CD4-positive, alpha-beta T cell (primary cell): ENCODE data around the gene PLEKHG1. TPM values are rescaled to one million over a fixed set of nuclear protein-coding genes. Genes with fewer than 3 reads are reported as not detected.

Experiments used
- ATAC-seq: fragments of 200-7000 bp; cut with Tn5 transposase; one replicate; pipeline ENCODE4 v1.10.0; 2022; ENCODE audit warnings: mild to moderate bottlenecking; ENCODE audit not compliant: poor library complexity
- CTCF ChIA-PET: fragments of 350-600 bp; sonication (Branson Sonifier 250); formaldehyde crosslinking; loops from one replicate; lab custom pipeline; 2021; ENCODE audit warnings: antibody characterized with exemption, inconsistent platforms; lab: Charles Lee
- POLR2A ChIA-PET: fragments of 350-600 bp; sonication (Branson Sonifier 250); formaldehyde crosslinking; loops from one replicate; lab custom pipeline; 2021; ENCODE audit warnings: antibody characterized with exemption, inconsistent platforms; lab: Charles Lee
- DNase-seq, 14 experiments: peaks; one replicate each; pipeline ENCODE4 v3.0.0-alpha.2; 2013 to 2020; ENCODE audit warnings: mixed read lengths in 2 of 14
- H3K27ac ChIP-seq, 2 donors: one replicate each; pipeline versions ENCODE4 v1.5.1 to v1.7.0; 2013; ENCODE audit warnings: low read length in 2 of 2, low read depth in 1 of 2, mild to moderate bottlenecking in 1 of 2
- H3K27me3 ChIP-seq, 2 experiments: 1 replicate in 1 of 2; 2 replicates in 1 of 2; pipeline versions ENCODE4 v1.6.1 to v1.7.0; 2013; ENCODE audit warnings: low read length in 2 of 2, control low read depth in 1 of 2, mild to moderate bottlenecking in 1 of 2, moderate library complexity in 1 of 2; ENCODE audit not compliant: insufficient read depth in 2 of 2, control insufficient read depth in 1 of 2
- H3K36me3 ChIP-seq: one replicate; pipeline ENCODE4 v1.6.1; 2013; ENCODE audit warnings: low read length, control low read depth; ENCODE audit not compliant: insufficient read depth
- H3K4me1 ChIP-seq: one replicate; pipeline ENCODE4 v1.6.1; 2013; ENCODE audit warnings: low read length, control low read depth; ENCODE audit not compliant: insufficient read depth
- H3K4me3 ChIP-seq: one replicate; pipeline ENCODE4 v1.5.1; 2013; ENCODE audit warnings: mild to moderate bottlenecking, low read length, moderate library complexity
- H3K9me3 ChIP-seq, 2 experiments: 1 replicate in 1 of 2; 2 replicates in 1 of 2; pipeline versions ENCODE4 v1.6.1 to v1.7.0; 2013; ENCODE audit warnings: low read length in 2 of 2, mild to moderate bottlenecking in 2 of 2, control low read depth in 1 of 2, moderate library complexity in 1 of 2; ENCODE audit not compliant: control insufficient read depth in 1 of 2, insufficient read depth in 1 of 2
- H3K27ac Mint-ChIP-seq: one replicate; pipeline ENCODE4 v1.8.0; 2020; ENCODE audit warnings: mixed read lengths
- H3K27me3 Mint-ChIP-seq: one replicate; pipeline ENCODE4 v1.8.0; 2021; ENCODE audit warnings: mixed read lengths
- H3K36me3 Mint-ChIP-seq: one replicate; pipeline ENCODE4 v1.8.0; 2021; ENCODE audit warnings: low read depth, mixed read lengths
- H3K4me1 Mint-ChIP-seq: one replicate; pipeline ENCODE4 v1.8.0; 2021; ENCODE audit warnings: low read depth, mixed read lengths
- H3K4me3 Mint-ChIP-seq: one replicate; pipeline ENCODE4 v1.8.0; 2020; ENCODE audit warnings: mild to moderate bottlenecking, mixed read lengths
- H3K9me3 Mint-ChIP-seq: one replicate; pipeline ENCODE4 v1.8.0; 2020; ENCODE audit warnings: mixed read lengths
- intact Hi-C, 2 experiments: fragments of 100-400 bp; cut with DNase I in 1 of 2; cut with micrococcal nuclease in 1 of 2; formaldehyde crosslinking; loops; one replicate each; pipeline versions ENCODE4 v1.15.1 to v1.9.0; 2023 to 2025; cut with DNase I, micrococcal nuclease
- total RNA-seq, 174 experiments: library from RNA in 2 of 174; stranded (reverse) in 2 of 174; gene quantifications; one replicate each; pipeline ENCODE4 v1.2.3 and lab custom pipeline; 2021 to 2026
- TF ChIP-seq, protein P1 (sequence below): fragments of 200-600 bp; IDR thresholded peaks from one replicate; pipeline ENCODE4 v1.8.0; 2022; ENCODE audit warnings: antibody characterized with exemption, mild to moderate bottlenecking

Gene PLEKHG1
- total RNA-seq, 2 experiments from 2014 or later: 1.5 to 1.8 TPM

- Mint-ChIP-seq H3K4me1 (no peaks in the 10 kb centered on the region), H3K4me3 (no peak overlapping the region), H3K9me3 (no peaks in the 10 kb centered on the region), H3K27ac (no peak overlapping the region), H3K36me3 (no peaks in the 10 kb centered on the region), H3K27me3 (peaks cover 6% of the 10 kb centered on the region)
- no peaks in the 10 kb centered on the region for H3K4me1 ChIP-seq
- no peak overlapping the region for H3K27ac ChIP-seq
- no peak for DNase-seq
- CTCF ChIA-PET: no interaction called here
- no peaks in the 10 kb centered on the region for H3K36me3 ChIP-seq
- H3K9me3 ChIP-seq: no peaks in the 10 kb centered on the region
- intact Hi-C loops: no loop called here
- H3K4me3 ChIP-seq: no peak overlapping the region
- no peak for ATAC-seq
- POLR2A ChIA-PET: no interaction called here
- TF ChIP-seq, protein P1, sequence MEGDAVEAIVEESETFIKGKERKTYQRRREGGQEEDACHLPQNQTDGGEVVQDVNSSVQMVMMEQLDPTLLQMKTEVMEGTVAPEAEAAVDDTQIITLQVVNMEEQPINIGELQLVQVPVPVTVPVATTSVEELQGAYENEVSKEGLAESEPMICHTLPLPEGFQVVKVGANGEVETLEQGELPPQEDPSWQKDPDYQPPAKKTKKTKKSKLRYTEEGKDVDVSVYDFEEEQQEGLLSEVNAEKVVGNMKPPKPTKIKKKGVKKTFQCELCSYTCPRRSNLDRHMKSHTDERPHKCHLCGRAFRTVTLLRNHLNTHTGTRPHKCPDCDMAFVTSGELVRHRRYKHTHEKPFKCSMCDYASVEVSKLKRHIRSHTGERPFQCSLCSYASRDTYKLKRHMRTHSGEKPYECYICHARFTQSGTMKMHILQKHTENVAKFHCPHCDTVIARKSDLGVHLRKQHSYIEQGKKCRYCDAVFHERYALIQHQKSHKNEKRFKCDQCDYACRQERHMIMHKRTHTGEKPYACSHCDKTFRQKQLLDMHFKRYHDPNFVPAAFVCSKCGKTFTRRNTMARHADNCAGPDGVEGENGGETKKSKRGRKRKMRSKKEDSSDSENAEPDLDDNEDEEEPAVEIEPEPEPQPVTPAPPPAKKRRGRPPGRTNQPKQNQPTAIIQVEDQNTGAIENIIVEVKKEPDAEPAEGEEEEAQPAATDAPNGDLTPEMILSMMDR: no peak
- H3K27me3 ChIP-seq: peaks cover 2 to 10% of the 10 kb centered on the region in 2 experiments
These were observed 33.2 kb upstream of the PLEKHG1 start for GRCh38 chr6:150566486-150566885.

DNA sequence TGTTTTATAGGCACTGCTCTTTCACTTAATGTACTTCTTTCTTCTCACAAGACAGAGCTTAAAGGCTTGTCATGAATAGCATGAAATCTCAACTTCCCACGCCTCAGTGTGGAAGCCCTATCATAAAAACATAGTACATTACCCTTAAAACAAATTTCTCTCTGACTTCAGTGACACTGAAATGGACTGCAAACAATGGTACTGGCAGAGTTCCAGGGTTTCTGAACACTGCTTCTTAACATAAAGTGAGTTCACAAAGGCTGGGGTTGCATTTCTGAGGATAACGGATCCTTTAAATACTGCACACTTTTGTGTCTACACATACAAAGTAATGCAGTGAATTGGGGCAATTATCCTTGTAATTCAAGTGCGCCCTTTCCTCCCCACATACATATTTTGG lies 32.3 kb upstream of the PLEKHG1 start:
- Mint-ChIP-seq H3K27ac (no peak overlapping the region), H3K4me3 (no peak overlapping the region), H3K27me3 (peaks cover 11% of the 10 kb centered on the region), H3K9me3 (no peaks in the 10 kb centered on the region), H3K36me3 (no peaks in the 10 kb centered on the region), H3K4me1 (no peaks in the 10 kb centered on the region)
- no peak for ATAC-seq
- Histone ChIP-seq H3K27me3 (peaks cover 2 to 10% of the 10 kb centered on the region in 2 experiments), H3K4me3 (no peak overlapping the region), H3K36me3 (no peaks in the 10 kb centered on the region), H3K9me3 (no peaks in the 10 kb centered on the region), H3K4me1 (no peaks in the 10 kb centered on the region), H3K27ac (no peak overlapping the region)
- ChIA-PET POLR2A (no interaction called here), CTCF (no interaction called here)
- TF ChIP-seq, protein P1: no peak
- intact Hi-C loops: no loop called here
- no peak for DNase-seq

GRCh38 chr6:150567823-150568383 lies 31.8 kb upstream of the PLEKHG1 start:
- Histone ChIP-seq H3K4me3 (no peak overlapping the region), H3K36me3 (no peaks in the 10 kb centered on the region), H3K27me3 (peaks cover 3 to 11% of the 10 kb centered on the region in 2 experiments), H3K27ac (no peak overlapping the region), H3K4me1 (no peaks in the 10 kb centered on the region), H3K9me3 (no peaks in the 10 kb centered on the region)
- H3K27ac Mint-ChIP-seq: no peak overlapping the region
- no peaks in the 10 kb centered on the region for H3K4me1 Mint-ChIP-seq
- H3K4me3 Mint-ChIP-seq: no peak overlapping the region
- DNase-seq: no peak
- ATAC-seq: no peak
- H3K9me3 Mint-ChIP-seq: no peaks in the 10 kb centered on the region
- TF ChIP-seq, protein P1: no peak
- CTCF ChIA-PET: no interaction called here
- POLR2A ChIA-PET: no interaction called here
- no peaks in the 10 kb centered on the region for H3K36me3 Mint-ChIP-seq
- H3K27me3 Mint-ChIP-seq: peaks cover 16% of the 10 kb centered on the region
- intact Hi-C loops: no loop called here
